OCI-LY3 (cell line): ENCODE data around the gene GPR61.

Experiments used
- H2AFZ ChIP-seq: fragments of 200-600, 300-600 bp; shearing (Covaris generic); 2 replicates; pipeline ENCODE4 v1.6.0; 2014; ENCODE audit warnings: antibody characterized with exemption, low read depth, low read length
- H3K27ac ChIP-seq: fragments of 200-600, 300-600 bp; sonication (generic); 2 replicates; pipeline ENCODE4 v1.5.1; 2014; ENCODE audit warnings: mild to moderate bottlenecking, low read length, moderate library complexity, mixed read lengths
- H3K27me3 ChIP-seq: fragments of 200-600, 300-600 bp; sonication (generic); 2 replicates; pipeline ENCODE4 v1.6.1; 2014; ENCODE audit warnings: low read depth, low read length, mixed read lengths
- H3K36me3 ChIP-seq: fragments of 200-600, 300-600 bp; sonication (generic); replicated peaks from 2 replicates; pipeline ENCODE3; 2014; ENCODE audit warnings: low read depth, low read length, mixed read lengths
- H3K4me1 ChIP-seq: fragments of 300-600, 200-600 bp; sonication (generic); 2 replicates; pipeline ENCODE4 v1.6.1; 2014; ENCODE audit warnings: low read length, mixed read lengths
- H3K4me2 ChIP-seq: fragments of 200-600, 300-600 bp; sonication (generic); 2 replicates; pipeline ENCODE4 v1.6.1; 2014; ENCODE audit warnings: low read length, mixed read lengths
- H3K4me3 ChIP-seq: fragments of 300-600, 200-600 bp; sonication (generic); 2 replicates; pipeline ENCODE4 v1.5.1; 2014; ENCODE audit warnings: antibody characterized with exemption, mild to moderate bottlenecking, low read length, moderate library complexity
- H3K79me2 ChIP-seq: fragments of 300-600, 200-600 bp; shearing (Covaris generic); 2 replicates; pipeline ENCODE4 v1.6.1; 2014; ENCODE audit warnings: mild to moderate bottlenecking, low read length, mixed read lengths
- H3K9ac ChIP-seq: fragments of 300-600, 200-600 bp; shearing (Covaris generic); 2 replicates; pipeline ENCODE4 v1.6.0; 2014; ENCODE audit warnings: mild to moderate bottlenecking, low read length, moderate library complexity
- H3K9me3 ChIP-seq: fragments of 200-600, 300-600 bp; shearing (Covaris generic); 2 replicates; pipeline ENCODE4 v1.6.1; 2014; ENCODE audit warnings: low read length, mixed read lengths; ENCODE audit not compliant: insufficient read depth
- H4K20me1 ChIP-seq: fragments of 200-600, 300-600 bp; sonication (generic); 2 replicates; pipeline ENCODE4 v1.6.1; 2016; ENCODE audit warnings: low read length, mixed read lengths; ENCODE audit not compliant: insufficient read depth
- EZH2phosphoT487 ChIP-seq: fragments of 200-600 bp; shearing (Covaris generic); IDR thresholded peaks from 2 replicates; pipeline ENCODE4 v1.6.1; 2018; ENCODE audit warnings: antibody characterized with exemption, mixed run types, low read depth
- TF ChIP-seq, protein P1 (sequence below): fragments of 200-600, 300-600 bp; sonication (generic); IDR thresholded peaks from 2 replicates; pipeline ENCODE4 v1.5.1; 2014; ENCODE audit warnings: antibody characterized with exemption, low read length, low read depth

Gene GPR61

DNA sequence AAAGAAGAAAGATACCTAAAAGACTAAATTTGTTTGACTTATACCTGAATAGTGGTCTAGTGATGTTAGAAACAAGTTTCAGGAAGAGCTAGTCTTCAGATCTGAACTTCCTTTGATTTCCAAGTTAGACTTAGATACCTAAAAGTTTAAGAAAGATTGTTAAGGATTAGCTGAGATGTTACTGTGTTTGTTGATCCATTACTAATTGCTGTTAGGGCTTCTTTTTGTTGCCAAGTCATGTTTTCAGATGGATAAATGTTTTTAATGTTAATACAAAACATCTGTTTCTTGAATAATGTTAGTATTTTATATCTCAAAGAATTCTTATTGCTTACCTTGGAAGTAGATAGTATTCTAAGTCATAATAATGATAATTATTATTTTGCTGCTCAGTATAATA is 20.3 kb downstream of the GPR61 start:
- H3K9me3 ChIP-seq, result no peaks in the 10 kb centered on the region
- H3K4me3 ChIP-seq, result no peak overlapping the region
- H3K4me1 ChIP-seq, result no peaks in the 10 kb centered on the region
- no peak overlapping the region for H3K4me2 ChIP-seq
- H2AFZ ChIP-seq, result no peak overlapping the region
- peaks cover 43% of the 10 kb centered on the region for H4K20me1 ChIP-seq
- TF ChIP-seq, protein P1, sequence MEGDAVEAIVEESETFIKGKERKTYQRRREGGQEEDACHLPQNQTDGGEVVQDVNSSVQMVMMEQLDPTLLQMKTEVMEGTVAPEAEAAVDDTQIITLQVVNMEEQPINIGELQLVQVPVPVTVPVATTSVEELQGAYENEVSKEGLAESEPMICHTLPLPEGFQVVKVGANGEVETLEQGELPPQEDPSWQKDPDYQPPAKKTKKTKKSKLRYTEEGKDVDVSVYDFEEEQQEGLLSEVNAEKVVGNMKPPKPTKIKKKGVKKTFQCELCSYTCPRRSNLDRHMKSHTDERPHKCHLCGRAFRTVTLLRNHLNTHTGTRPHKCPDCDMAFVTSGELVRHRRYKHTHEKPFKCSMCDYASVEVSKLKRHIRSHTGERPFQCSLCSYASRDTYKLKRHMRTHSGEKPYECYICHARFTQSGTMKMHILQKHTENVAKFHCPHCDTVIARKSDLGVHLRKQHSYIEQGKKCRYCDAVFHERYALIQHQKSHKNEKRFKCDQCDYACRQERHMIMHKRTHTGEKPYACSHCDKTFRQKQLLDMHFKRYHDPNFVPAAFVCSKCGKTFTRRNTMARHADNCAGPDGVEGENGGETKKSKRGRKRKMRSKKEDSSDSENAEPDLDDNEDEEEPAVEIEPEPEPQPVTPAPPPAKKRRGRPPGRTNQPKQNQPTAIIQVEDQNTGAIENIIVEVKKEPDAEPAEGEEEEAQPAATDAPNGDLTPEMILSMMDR, result no peak
- no peak for TF ChIP-seq EZH2phosphoT487
- no peak overlapping the region for H3K9ac ChIP-seq
- H3K27me3 ChIP-seq, result no peaks in the 10 kb centered on the region
- H3K27ac ChIP-seq, result no peak overlapping the region
- peaks cover 4% of the 10 kb centered on the region for H3K36me3 ChIP-seq
- H3K79me2 ChIP-seq, result peaks cover 92% of the 10 kb centered on the region

DNA sequence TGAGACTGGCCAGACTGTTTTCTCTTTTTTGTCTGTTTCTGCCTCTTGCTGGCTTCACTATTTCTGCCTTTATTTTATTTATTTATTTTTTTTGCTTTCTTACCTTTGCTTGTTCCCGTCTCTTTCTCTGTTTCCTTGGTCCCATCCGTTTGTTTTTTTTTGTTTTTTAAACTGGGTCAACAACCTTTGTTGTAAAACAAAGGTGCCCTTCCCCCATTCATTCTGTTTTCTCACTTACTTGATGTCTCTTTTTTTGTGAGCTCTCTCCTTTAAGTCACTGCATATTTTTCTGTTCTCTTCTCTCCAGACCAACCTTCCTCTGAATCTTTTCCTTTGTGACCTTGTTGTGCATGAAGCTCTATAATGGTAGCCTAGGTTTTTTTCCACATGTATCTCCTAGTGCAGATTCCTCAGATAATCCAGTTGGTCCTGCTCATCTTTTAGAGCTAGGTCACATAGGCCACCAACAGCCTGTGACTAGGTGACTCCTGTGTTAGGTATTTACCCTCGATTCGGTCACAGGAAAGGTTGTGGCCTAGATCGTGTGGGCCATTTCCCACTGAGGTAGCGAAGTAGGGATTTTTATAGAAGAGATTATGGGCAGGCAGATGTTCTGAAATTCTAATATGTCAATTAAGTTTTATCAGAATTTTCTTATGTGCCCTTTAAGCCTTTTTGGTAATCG is 24.7 kb downstream of the GPR61 start:
- Histone ChIP-seq H3K79me2 (peaks cover 86% of the 10 kb centered on the region), H3K9ac (no peak overlapping the region), H3K27me3 (no peaks in the 10 kb centered on the region), H4K20me1 (peaks cover 32% of the 10 kb centered on the region), H3K4me3 (no peak overlapping the region), H3K36me3 (no peaks in the 10 kb centered on the region), H2AFZ (no peak overlapping the region), H3K27ac (no peak overlapping the region), H3K4me1 (peaks cover 12% of the 10 kb centered on the region), H3K4me2 (no peak overlapping the region), H3K9me3 (no peaks in the 10 kb centered on the region)
- TF ChIP-seq EZH2phosphoT487, result no peak
- TF ChIP-seq, protein P1, result no peak

DNA sequence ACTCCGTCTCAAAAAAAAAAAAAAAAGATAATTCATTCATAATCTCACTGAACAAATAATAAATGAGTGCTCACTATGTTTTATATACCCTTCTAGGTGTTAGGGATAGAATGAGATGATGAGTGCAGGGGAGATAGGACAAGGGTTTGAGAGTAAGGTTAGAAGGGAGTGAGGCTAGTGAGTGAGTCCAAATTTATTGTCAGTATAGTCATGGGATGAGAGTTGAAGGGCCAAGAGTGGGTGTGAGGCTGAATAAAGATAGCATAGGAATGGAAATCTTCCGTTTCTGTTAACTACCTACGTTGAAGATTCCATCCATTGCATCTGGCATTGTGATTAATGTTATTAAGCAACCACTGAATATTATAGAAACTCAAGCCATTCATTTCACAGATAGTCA is 25.6 kb downstream of the GPR61 start:
- TF ChIP-seq, protein P1, result no peak
- no peak for TF ChIP-seq EZH2phosphoT487
- Histone ChIP-seq H3K27ac (no peak overlapping the region), H3K79me2 (peaks cover 84% of the 10 kb centered on the region), H3K9ac (no peak overlapping the region), H4K20me1 (peaks cover 28% of the 10 kb centered on the region), H3K36me3 (no peaks in the 10 kb centered on the region), H3K4me3 (no peak overlapping the region), H3K4me1 (peaks cover 12% of the 10 kb centered on the region), H3K9me3 (no peaks in the 10 kb centered on the region), H3K4me2 (no peak overlapping the region), H2AFZ (no peak overlapping the region), H3K27me3 (no peaks in the 10 kb centered on the region)

DNA sequence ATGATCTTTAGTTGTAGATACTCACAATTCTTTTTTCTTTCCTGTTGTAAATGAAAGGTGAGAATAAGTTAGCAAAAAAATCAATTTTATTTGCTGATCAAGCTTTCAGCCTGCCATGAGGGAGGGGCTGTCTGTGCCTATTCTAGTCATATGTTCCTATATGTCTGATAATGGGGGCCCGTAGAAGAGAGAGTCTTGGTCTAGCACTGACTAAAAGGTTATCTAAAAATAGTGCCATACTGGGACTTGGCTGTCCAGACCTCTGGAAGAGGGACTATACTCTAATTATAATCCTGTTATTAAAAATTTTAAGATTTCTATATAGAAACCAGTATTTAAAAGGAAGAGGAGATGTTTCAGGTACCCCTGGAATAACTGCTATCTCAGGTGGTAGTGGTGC is 27.3 kb downstream of the GPR61 start:
- Histone ChIP-seq H3K4me2 (no peak overlapping the region), H4K20me1 (peaks cover 21% of the 10 kb centered on the region), H3K4me3 (no peak overlapping the region), H3K9ac (no peak overlapping the region), H3K79me2 (peaks cover 82% of the 10 kb centered on the region), H3K9me3 (no peaks in the 10 kb centered on the region), H3K27me3 (no peaks in the 10 kb centered on the region), H3K36me3 (no peaks in the 10 kb centered on the region), H2AFZ (no peak overlapping the region), H3K27ac (no peak overlapping the region), H3K4me1 (peaks cover 12% of the 10 kb centered on the region)
- TF ChIP-seq EZH2phosphoT487, result no peak
